IMR-90 (cell line): Measurements from ENCODE around the gene HDAC9.

Experiments used
- BHLHE40 ChIP-seq: fragments of 150-350 bp; IDR thresholded peaks from 2 replicates; pipeline ENCODE4 v1.6.1; 2016; ENCODE audit warnings: mild to moderate bottlenecking, low read depth, low read length
- CHD1 ChIP-seq: IDR thresholded peaks from 2 replicates; pipeline ENCODE4 v1.6.1; 2012; ENCODE audit warnings: low read depth, low read length, improper control_type of control experiment
- NFE2L2 ChIP-seq: fragments of 150-350 bp; IDR thresholded peaks from 2 replicates; pipeline ENCODE4 v1.6.1; 2016; ENCODE audit warnings: low read depth, mild to moderate bottlenecking, low read length
- POLR2A ChIP-seq: IDR thresholded peaks from 2 replicates; pipeline ENCODE4 v1.6.1; 2012; ENCODE audit warnings: mild to moderate bottlenecking, low read depth, low read length
- RFX5 ChIP-seq: IDR thresholded peaks from 2 replicates; pipeline ENCODE4 v1.8.0; 2012; ENCODE audit warnings: low read depth, mild to moderate bottlenecking, low read length, moderate library complexity
- TF ChIP-seq, protein P1 (sequence below): conservative IDR thresholded peaks from 2 replicates; pipeline ENCODE4 v1.5.1; 2012; ENCODE audit warnings: mild to moderate bottlenecking, low read depth, low read length, improper control_type of control experiment
- TF ChIP-seq, protein P2 (sequence below): fragments of 150-350 bp; IDR thresholded peaks from 2 replicates; pipeline ENCODE4 v1.6.1; 2017; ENCODE audit warnings: mild to moderate bottlenecking, antibody characterized with exemption, low read length, low read depth

DNA sequence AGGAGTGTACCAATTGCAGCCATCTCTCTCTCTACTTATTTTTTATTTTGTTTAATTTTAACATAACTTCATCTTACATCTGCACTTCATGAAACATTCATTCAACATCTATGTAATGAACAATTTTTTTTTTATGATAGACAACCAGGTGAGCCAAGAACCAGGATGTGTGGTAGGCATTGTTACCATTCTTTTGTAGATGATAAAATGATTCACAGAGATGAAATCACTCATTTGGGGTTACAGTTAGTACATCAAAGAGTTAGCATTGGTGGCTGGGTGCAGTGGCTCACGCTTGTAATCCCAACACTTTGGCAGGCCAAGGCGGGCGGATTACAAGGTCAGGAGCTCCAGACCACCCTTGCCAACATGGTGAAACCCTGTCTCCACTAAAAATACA is 127.8 kb downstream of the HDAC9 start:
- TF ChIP-seq, protein P1, sequence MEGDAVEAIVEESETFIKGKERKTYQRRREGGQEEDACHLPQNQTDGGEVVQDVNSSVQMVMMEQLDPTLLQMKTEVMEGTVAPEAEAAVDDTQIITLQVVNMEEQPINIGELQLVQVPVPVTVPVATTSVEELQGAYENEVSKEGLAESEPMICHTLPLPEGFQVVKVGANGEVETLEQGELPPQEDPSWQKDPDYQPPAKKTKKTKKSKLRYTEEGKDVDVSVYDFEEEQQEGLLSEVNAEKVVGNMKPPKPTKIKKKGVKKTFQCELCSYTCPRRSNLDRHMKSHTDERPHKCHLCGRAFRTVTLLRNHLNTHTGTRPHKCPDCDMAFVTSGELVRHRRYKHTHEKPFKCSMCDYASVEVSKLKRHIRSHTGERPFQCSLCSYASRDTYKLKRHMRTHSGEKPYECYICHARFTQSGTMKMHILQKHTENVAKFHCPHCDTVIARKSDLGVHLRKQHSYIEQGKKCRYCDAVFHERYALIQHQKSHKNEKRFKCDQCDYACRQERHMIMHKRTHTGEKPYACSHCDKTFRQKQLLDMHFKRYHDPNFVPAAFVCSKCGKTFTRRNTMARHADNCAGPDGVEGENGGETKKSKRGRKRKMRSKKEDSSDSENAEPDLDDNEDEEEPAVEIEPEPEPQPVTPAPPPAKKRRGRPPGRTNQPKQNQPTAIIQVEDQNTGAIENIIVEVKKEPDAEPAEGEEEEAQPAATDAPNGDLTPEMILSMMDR: no peak
- TF ChIP-seq POLR2A: no peak
- no peak for TF ChIP-seq RFX5
- TF ChIP-seq, protein P2, sequence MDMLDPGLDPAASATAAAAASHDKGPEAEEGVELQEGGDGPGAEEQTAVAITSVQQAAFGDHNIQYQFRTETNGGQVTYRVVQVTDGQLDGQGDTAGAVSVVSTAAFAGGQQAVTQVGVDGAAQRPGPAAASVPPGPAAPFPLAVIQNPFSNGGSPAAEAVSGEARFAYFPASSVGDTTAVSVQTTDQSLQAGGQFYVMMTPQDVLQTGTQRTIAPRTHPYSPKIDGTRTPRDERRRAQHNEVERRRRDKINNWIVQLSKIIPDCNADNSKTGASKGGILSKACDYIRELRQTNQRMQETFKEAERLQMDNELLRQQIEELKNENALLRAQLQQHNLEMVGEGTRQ: no peak
- no peak for TF ChIP-seq CHD1
- no peak for TF ChIP-seq NFE2L2
- no peak for TF ChIP-seq BHLHE40
